Peyer's patch (tissue), 4 donors: ENCODE data around the gene SASH1.

Experiments used
- POLR2A ChIP-seq, 2 donors: fragments of 450-650 bp; IDR thresholded peaks; one replicate each; pipeline ENCODE4 v1.5.1; 2017; ENCODE audit warnings: antibody characterized with exemption in 2 of 2, mild to moderate bottlenecking in 2 of 2, moderate library complexity in 2 of 2
- TF ChIP-seq, protein P1 (sequence below), 6 experiments: fragments of 450-650 bp in 4 of 6; fragments of 200-600 bp in 2 of 6; sonication (generic) in 1 of 6; IDR thresholded peaks; one replicate each; pipeline ENCODE4 v1.5.1; 2017 to 2019; ENCODE audit warnings: antibody characterized with exemption in 6 of 6, mild to moderate bottlenecking in 3 of 6, moderate library complexity in 1 of 6

GRCh38 chr6:148472171-148473105 is 129.8 kb downstream of the SASH1 start:
- no peak for TF ChIP-seq POLR2A (IDR thresholded peaks at IDR 0.05)
- TF ChIP-seq, protein P1, sequence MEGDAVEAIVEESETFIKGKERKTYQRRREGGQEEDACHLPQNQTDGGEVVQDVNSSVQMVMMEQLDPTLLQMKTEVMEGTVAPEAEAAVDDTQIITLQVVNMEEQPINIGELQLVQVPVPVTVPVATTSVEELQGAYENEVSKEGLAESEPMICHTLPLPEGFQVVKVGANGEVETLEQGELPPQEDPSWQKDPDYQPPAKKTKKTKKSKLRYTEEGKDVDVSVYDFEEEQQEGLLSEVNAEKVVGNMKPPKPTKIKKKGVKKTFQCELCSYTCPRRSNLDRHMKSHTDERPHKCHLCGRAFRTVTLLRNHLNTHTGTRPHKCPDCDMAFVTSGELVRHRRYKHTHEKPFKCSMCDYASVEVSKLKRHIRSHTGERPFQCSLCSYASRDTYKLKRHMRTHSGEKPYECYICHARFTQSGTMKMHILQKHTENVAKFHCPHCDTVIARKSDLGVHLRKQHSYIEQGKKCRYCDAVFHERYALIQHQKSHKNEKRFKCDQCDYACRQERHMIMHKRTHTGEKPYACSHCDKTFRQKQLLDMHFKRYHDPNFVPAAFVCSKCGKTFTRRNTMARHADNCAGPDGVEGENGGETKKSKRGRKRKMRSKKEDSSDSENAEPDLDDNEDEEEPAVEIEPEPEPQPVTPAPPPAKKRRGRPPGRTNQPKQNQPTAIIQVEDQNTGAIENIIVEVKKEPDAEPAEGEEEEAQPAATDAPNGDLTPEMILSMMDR (IDR thresholded peaks at IDR 0.05), result no peak
